Right atrium auricular region (tissue), 2 donors: Measurements from ENCODE around the gene CYS1. TPM values are rescaled to one million over a fixed set of nuclear protein-coding genes. Genes with fewer than 3 reads are reported as not detected.

ENCODE experiments used
- DNase-seq: peaks from one replicate; pipeline ENCODE4 v3.0.0-alpha.2; 2019; ENCODE audit warnings: low spot score
- H3K27ac ChIP-seq, 2 donors: fragments of 200-600 bp; sonication (generic); 1 replicate in 1 of 2; 2 replicates in 1 of 2; pipeline ENCODE4 v1.5.1; 2016 to 2019
- H3K27me3 ChIP-seq, 2 donors: fragments of 200-600 bp; sonication (generic); one replicate each; pipeline versions ENCODE4 v1.5.1 to v1.6.0; 2017 to 2019
- H3K36me3 ChIP-seq: fragments of 200-600 bp; sonication (generic); one replicate; pipeline ENCODE4 v1.5.1; 2016
- H3K4me1 ChIP-seq, 2 donors: fragments of 200-600 bp; sonication (generic); one replicate each; pipeline versions ENCODE4 v1.5.1 to v1.6.0; 2017 to 2019
- H3K4me3 ChIP-seq, 2 donors: fragments of 200-600 bp; sonication (generic); 1 replicate in 1 of 2; 2 replicates in 1 of 2; pipeline ENCODE4 v1.5.1; 2017 to 2019; ENCODE audit warnings: mild to moderate bottlenecking in 1 of 2, moderate library complexity in 1 of 2
- H3K9me3 ChIP-seq, 2 donors: fragments of 200-600 bp; sonication (generic); one replicate each; pipeline ENCODE4 v1.5.1; 2019
- CTCF ChIP-seq, 2 donors: fragments of 200-600 bp; sonication (generic); IDR thresholded peaks; one replicate each; pipeline ENCODE4 v1.5.1; 2019; ENCODE audit warnings: antibody characterized with exemption in 2 of 2
- total RNA-seq, 2 donors: library from RNA; depleted of rRNA; stranded (reverse); fragments of >200 nt; gene quantifications; one replicate each; pipeline ENCODE4 v1.1.0, GENCODE V29; 2016

Gene CYS1
- total RNA-seq, result 1 to 10 TPM; 4.8 to 5.9 TPM

- Histone ChIP-seq H3K36me3 (no peaks in the 10 kb centered on the region), H3K4me1 (peaks cover 0 to 22% of the 10 kb centered on the region in 2 donors), H3K9me3 (no peaks in the 10 kb centered on the region), H3K4me3 (peak within 1 kb of the TSS; percentile 52 to 66), H3K27ac (peak within 1 kb of the TSS; percentile 76 to 87), H3K27me3 (no peaks in the 10 kb centered on the region)
- DNase-seq, result no peak
- peak in 1 of 2 donors; percentile 14 for TF ChIP-seq CTCF (IDR thresholded peaks at IDR 0.05)
These were observed at the start of gene CYS1 for GRCh38 chr2:10079870-10080535. Gene CYS1 (minus strand): TSS chr2:10080411. CDS start chr2:10080223, 188 bp downstream.

- no peak for TF ChIP-seq CTCF (IDR thresholded peaks at IDR 0.05)
- DNase-seq, result no peak
- H3K4me3 ChIP-seq, result no peak overlapping the region
- H3K27me3 ChIP-seq, result no peaks in the 10 kb centered on the region
- H3K9me3 ChIP-seq, result no peaks in the 10 kb centered on the region
- peaks cover 0 to 4% of the 10 kb centered on the region in 2 donors for H3K4me1 ChIP-seq
- H3K36me3 ChIP-seq, result no peaks in the 10 kb centered on the region
- no peak overlapping the region for H3K27ac ChIP-seq
These were observed 49.3 kb upstream of the CYS1 start for GRCh38 chr2:10129490-10129889.

- Histone ChIP-seq H3K27me3 (peaks cover 2 to 3% of the 10 kb centered on the region in 2 donors), H3K9me3 (no peaks in the 10 kb centered on the region), H3K27ac (no peak overlapping the region), H3K4me3 (no peak overlapping the region), H3K36me3 (no peaks in the 10 kb centered on the region), H3K4me1 (peaks cover 0 to 6% of the 10 kb centered on the region in 2 donors)
- TF ChIP-seq CTCF (IDR thresholded peaks at IDR 0.05), result no peak
- no peak for DNase-seq
These were observed 48.2 kb upstream of the CYS1 start for GRCh38 chr2:10128420-10128819.

GRCh38 chr2:10126632-10127026 lies 46.4 kb upstream of the CYS1 start:
- no peak for TF ChIP-seq CTCF (IDR thresholded peaks at IDR 0.05)
- H3K4me1 ChIP-seq, result peaks cover 0 to 24% of the 10 kb centered on the region in 2 donors
- H3K27me3 ChIP-seq, result peaks cover 9 to 12% of the 10 kb centered on the region in 2 donors
- no peak for DNase-seq
- H3K9me3 ChIP-seq, result no peaks in the 10 kb centered on the region
- no peak overlapping the region for H3K27ac ChIP-seq
- H3K4me3 ChIP-seq, result no peak overlapping the region
- no peaks in the 10 kb centered on the region for H3K36me3 ChIP-seq

- H3K27me3 ChIP-seq, result peaks cover 9 to 12% of the 10 kb centered on the region in 2 donors
- no peaks in the 10 kb centered on the region for H3K9me3 ChIP-seq
- peaks cover 0 to 30% of the 10 kb centered on the region in 2 donors for H3K4me1 ChIP-seq
- no peaks in the 10 kb centered on the region for H3K36me3 ChIP-seq
- no peak for TF ChIP-seq CTCF (IDR thresholded peaks at IDR 0.05)
- no peak for DNase-seq
- H3K27ac ChIP-seq, result no peak overlapping the region
- no peak overlapping the region for H3K4me3 ChIP-seq
These were observed 45.8 kb upstream of the CYS1 start for GRCh38 chr2:10125842-10126631.
